ENCODE results near the gene KIAA0586.
"Not testable (repeated sequence)": the region's sequence is repeated elsewhere in the genome, so short reads cannot be mapped to it uniquely, and the experiment has no call there.

DNA sequence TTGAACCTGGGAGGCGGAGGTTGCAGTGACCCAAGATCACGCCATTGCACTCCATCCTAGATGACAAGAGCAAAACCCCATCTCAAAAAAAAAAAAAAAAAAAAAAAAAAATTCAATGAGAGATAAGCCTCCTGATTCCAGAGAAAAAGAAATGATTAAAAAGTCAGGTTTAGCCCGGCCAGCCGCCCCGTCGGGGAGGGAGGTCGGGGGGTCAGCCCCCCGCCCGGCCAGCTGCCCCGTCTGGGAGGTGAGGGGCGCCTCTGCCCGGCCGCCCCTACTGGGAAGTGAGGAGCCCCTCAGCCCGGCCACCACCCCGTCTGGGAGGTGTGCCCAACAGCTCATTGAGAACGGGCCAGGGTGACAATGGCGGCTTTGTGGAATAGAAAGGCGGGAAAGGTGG, 160.8 kb downstream of the KIAA0586 start:
- TF ChIP-seq, protein P1, sequence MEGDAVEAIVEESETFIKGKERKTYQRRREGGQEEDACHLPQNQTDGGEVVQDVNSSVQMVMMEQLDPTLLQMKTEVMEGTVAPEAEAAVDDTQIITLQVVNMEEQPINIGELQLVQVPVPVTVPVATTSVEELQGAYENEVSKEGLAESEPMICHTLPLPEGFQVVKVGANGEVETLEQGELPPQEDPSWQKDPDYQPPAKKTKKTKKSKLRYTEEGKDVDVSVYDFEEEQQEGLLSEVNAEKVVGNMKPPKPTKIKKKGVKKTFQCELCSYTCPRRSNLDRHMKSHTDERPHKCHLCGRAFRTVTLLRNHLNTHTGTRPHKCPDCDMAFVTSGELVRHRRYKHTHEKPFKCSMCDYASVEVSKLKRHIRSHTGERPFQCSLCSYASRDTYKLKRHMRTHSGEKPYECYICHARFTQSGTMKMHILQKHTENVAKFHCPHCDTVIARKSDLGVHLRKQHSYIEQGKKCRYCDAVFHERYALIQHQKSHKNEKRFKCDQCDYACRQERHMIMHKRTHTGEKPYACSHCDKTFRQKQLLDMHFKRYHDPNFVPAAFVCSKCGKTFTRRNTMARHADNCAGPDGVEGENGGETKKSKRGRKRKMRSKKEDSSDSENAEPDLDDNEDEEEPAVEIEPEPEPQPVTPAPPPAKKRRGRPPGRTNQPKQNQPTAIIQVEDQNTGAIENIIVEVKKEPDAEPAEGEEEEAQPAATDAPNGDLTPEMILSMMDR (conservative IDR thresholded peaks at IDR 0.05 in 1 of 2, IDR thresholded peaks at IDR 0.05 in 1 of 2; ENCODE audit: extremely low read depth in 1 of 2, insufficient read depth in 1 of 2, low read depth in 1 of 2, low read length in 2 of 2) = not testable (repeated sequence)
- TF ChIP-seq EZH2 (IDR thresholded peaks at IDR 0.05; ENCODE audit: borderline replicate concordance, low read length) = not testable (repeated sequence)
